Measurements from ENCODE around the gene TSSK2.

The TSSK2 gene

GRCh38 chr22:19106886-19107729, 24.0 kb upstream of the TSSK2 start:
- no peak for DNase-seq

DNA sequence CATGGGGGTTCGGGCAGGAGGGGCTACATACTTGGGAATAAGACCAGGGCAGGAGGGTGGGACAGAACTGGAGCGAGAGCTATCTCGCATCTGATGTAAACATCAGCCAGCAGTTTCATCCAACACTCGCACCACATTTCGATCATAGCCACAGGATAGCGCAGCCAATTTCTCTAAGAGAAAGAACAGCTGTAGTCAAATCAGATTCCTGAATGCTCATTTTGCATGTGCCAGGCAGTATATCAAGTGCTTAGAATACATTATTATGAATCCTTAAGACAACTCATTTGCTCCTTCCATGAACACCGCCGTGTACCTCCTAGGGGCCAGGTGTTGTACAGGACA, 23.4 kb upstream of the TSSK2 start:
- DNase-seq, result no peak

DNA sequence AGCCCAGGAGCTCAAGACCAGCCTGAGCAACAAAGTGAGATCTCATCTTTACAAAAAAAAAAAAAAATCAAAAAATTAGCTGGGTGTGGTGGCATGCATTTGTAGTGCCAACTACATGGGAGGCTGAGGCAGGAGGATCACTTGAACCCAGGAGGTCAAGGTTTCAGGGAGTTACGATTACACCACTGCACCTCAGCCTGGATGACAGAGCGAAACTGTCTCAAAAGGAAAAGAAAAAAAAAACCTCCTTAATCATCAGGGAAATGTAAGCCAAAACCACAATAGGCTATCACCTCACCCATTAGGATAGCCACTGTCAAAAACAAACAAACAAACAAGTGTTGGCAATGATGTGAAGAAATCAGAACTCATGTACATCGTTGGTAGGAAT, 22.3 kb upstream of the TSSK2 start:
- no peak for DNase-seq

DNA sequence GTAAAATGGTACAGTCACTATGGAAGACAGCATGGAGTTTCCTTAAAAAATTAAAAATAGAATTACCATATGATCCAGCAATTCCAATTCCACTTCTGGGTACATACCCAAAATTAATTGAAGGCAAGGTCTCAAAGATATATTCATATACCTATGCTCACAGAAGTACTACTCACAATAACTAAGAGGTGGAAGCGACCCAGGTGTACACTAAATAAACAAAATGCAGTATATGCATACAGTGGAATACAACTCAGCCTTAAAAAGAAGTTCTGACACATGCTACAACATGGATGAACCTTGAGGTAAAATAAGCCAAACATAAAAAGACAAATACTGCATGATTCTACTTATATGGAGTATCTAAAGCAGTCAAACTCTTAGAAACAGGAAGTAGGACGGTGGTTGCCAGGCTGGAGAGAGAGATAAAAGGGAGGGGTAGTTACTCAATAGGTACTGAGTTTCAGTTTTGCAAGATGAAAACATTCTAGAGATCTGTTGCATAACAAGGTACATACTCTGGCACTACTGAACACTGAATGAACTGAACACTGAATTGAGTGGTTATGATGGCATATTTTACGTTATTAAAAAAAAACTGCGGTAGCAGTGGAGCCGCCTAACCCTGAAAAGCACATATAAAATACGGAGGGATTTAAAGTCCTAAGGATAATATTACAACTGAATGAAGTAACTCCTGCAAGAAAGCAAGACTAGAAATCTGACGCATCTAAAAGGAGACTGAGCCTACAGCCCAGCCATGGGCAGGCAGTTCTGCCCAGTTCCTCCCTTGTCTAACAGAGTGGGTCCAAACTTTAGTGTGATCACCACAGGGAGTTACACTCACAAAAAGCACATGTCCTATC, 21.7 kb upstream of the TSSK2 start:
- no peak for DNase-seq

DNA sequence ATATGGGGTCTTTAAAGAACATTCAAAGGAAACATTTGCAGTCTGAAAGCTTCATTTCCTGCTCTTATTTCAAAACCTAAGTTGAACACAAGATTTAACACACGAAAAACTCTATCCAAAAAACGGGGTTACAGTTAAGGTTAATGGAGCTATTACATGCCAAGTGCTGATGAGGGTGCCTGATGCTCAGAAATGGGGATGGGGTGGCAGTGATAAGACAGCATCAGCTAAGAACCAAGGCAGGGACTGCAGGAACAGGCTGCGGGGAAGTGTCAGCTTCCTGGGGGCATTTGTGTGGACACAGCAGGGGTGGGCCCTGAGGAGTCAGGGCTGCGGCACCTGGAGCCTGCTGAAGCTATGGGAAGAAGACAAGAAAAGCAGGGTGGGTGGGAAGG, 21.0 kb upstream of the TSSK2 start:
- no peak for DNase-seq

GRCh38 chr22:19110646-19111045, 20.5 kb upstream of the TSSK2 start:
- DNase-seq, result no peak

GRCh38 chr22:19111140-19111539, 20.0 kb upstream of the TSSK2 start:
- no peak for DNase-seq

GRCh38 chr22:19111584-19111983, 19.5 kb upstream of the TSSK2 start:
- no peak for DNase-seq

- DNase-seq, result no peak
These were observed 17.7 kb upstream of the TSSK2 start for GRCh38 chr22:19113429-19113828.

DNA sequence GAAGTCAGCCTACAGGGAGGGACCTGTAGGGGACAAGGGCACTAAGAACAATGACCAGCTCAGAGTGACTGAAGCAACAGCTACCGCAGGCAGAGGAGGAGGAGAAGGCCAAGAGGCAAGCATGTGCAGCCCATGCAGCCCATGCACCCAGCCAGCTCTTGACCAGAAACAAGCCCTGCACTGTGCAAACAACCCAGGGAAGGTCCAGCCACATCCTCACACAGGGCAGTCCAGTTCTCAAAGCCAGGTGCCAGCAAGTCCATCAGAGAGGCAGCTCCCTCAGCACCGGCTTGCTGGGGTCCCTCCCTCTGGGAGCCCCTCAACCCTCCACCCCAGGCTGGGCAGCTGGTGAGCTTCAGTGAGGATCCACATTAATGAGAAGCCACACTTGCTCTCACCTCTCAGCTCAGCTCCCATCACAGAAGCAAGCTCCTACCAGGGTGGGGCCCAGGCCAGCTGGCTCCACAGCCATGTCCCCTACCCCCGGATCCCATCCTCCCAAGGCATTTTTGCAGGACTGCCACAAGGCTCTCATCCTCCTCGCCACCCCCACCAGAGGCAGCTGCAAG, 16.0 kb upstream of the TSSK2 start:
- DNase-seq, result no peak

GRCh38 chr22:19115628-19116027, 15.5 kb upstream of the TSSK2 start:
- DNase-seq, result no peak

DNA sequence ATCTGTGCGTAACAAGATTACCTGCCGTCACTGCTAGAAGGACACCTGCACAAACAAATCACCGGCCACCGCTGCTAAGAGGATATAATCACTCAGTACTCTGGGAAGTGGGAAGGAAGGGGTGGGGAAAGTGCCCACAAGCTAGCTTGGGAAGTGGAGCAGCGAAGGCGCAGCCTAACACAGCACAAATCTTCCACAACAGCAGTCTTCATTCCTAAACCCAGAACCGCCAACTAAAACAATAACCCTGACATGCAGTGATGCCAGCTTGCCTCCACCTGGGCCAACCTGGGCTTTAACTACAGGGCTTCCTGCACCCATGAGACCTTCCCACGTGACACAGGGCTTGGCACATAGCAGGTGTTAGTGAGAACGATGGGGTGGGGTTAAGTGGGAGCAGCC, 14.0 kb upstream of the TSSK2 start:
- no peak for DNase-seq

DNA sequence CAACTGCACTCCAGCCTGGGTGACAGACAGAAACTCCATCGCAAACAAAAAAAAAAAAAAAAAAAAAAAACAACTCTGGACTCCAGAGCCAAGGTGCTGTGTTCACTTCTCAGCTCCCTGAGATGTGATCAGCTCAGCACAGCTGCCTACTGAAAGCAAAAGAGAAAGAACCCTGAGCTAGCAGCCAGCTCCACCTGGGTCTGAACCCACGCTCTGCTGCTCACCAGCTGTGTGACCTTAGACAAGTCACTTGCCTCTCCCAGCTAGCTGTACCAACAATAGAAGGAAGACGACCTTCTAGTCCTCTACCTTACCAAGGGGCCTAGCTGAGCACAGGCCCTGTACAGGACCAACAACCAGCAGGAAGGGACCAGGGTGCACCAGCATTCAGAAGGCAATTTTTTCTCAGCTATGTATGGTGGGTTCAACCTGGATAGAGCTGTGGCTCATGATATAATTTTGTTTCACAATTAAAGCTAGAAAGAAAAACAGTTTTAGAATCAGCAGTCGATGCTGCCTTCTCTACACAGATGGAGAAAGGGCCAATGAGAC, 12.7 kb upstream of the TSSK2 start:
- no peak for DNase-seq

- no peak for DNase-seq
These were observed 11.2 kb upstream of the TSSK2 start for GRCh38 chr22:19119949-19120348.

GRCh38 chr22:19120829-19121630, 10.1 kb upstream of the TSSK2 start:
- no peak for DNase-seq

- DNase-seq, result no peak
These were observed 9.4 kb upstream of the TSSK2 start for GRCh38 chr22:19121631-19122142.

GRCh38 chr22:19122143-19122751, 8.9 kb upstream of the TSSK2 start, which contains the start of gene DGCR2:
Gene DGCR2 (minus strand): TSS chr22:19122412. CDS start chr22:19122206, 206 bp downstream.
- peak; percentile 82 for DNase-seq

DNA sequence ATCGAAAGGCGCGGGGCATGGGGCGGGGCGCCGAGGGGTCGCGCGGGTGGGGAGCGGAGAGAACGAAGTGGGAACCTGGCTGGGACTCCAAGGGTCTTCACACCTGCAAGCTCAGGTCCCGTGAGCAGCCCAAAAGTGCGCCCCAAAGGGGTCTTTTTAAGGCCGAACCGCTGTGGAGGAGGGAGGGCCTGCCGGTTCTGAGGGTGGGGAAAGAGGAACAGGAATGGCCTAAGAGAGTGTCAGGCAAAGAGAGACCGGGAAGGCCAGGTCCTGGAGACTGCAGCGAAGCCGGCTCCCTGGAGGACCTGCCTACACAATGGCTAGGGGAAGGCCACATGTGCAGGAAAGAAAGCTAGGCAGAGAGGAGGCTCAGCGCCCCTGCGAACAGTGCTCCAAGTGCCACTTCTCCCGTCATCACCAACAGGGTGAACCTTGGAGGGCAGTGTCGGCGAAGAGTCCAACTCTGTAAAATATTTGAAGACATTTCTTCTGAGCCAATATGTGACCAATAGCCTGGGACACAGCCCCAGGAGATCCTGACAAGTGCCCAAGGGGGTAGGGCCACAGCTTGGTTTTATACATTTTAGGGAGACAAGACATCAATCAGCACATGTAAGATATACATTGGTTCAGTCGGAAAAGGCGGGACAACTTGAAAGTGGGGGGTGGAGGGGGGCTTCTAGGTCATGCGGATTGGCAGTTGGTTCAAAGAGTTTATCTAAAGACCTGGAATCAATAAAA, 8.2 kb upstream of the TSSK2 start:
- DNase-seq, result no peak

GRCh38 chr22:19123936-19124335, 7.2 kb upstream of the TSSK2 start:
- DNase-seq, result no peak

GRCh38 chr22:19124377-19124776, 6.7 kb upstream of the TSSK2 start:
- DNase-seq, result no peak

GRCh38 chr22:19125011-19125410, 6.1 kb upstream of the TSSK2 start:
- no peak for DNase-seq

Measured in NCI-H2107 (cell line).